Activated CD4-positive, alpha-beta T cell treated with anti-CD3 and anti-CD28 coated beads, Interleukin-2, amount 10 ng/mL, durations not matched to agents 24 days and 14 days (primary cell): ENCODE results near the gene LONP1. TPM values are rescaled to one million over a fixed set of nuclear protein-coding genes. Genes with fewer than 3 reads are reported as not detected.
A peak's percentile ranks its signal among the peaks of the same experiment; 100 is the strongest.

Experiments
- DNase-seq: peaks from one replicate; pipeline ENCODE4 v3.0.0; 2022
- H3K27ac Mint-ChIP-seq: one replicate; pipeline ENCODE4 v1.8.0; 2022; ENCODE audit warnings: mild to moderate bottlenecking, mixed read lengths
- H3K27me3 Mint-ChIP-seq: one replicate; pipeline ENCODE4 v1.8.0; 2022; ENCODE audit warnings: mixed read lengths
- H3K36me3 Mint-ChIP-seq: one replicate; pipeline ENCODE4 v1.8.0; 2022; ENCODE audit warnings: low read depth, mild to moderate bottlenecking, mixed read lengths
- H3K4me1 Mint-ChIP-seq: one replicate; pipeline ENCODE4 v1.8.0; 2021; ENCODE audit warnings: mixed read lengths
- H3K4me3 Mint-ChIP-seq: one replicate; pipeline ENCODE4 v1.8.0; 2022; ENCODE audit warnings: mild to moderate bottlenecking, moderate library complexity, mixed read lengths
- H3K9me3 Mint-ChIP-seq: one replicate; pipeline ENCODE4 v1.8.0; 2021; ENCODE audit warnings: mixed read lengths
- intact Hi-C: fragments of 100-400 bp; cut with micrococcal nuclease; formaldehyde crosslinking; loops from one replicate; pipeline ENCODE4 v1.15.1; 2023
- total RNA-seq: library from RNA; stranded (reverse); gene quantifications from 2 replicates; pipeline ENCODE4 v1.2.3, GENCODE V29; 2022

LONP1 gene
- total RNA-seq, 1 donor from 2014 or later, result 240 TPM

- H3K4me3 Mint-ChIP-seq, result peak overlapping the region; percentile 97
- H3K27ac Mint-ChIP-seq, result peak overlapping the region; percentile 97
- intact Hi-C loops, result no loop called here
- H3K27me3 Mint-ChIP-seq, result no peaks in the 10 kb centered on the region
- H3K9me3 Mint-ChIP-seq, result no peaks in the 10 kb centered on the region
- peaks cover 25% of the 10 kb centered on the region for H3K4me1 Mint-ChIP-seq
- peaks cover 25% of the 10 kb centered on the region for H3K36me3 Mint-ChIP-seq
- peak; percentile 81 for DNase-seq
Measured at GRCh38 chr19:5719274-5719960, 529 bp downstream of the LONP1 start.

- peaks cover 25% of the 10 kb centered on the region for H3K4me1 Mint-ChIP-seq
- no peaks in the 10 kb centered on the region for H3K27me3 Mint-ChIP-seq
- peak overlapping the region; percentile 97 for H3K27ac Mint-ChIP-seq
- DNase-seq, result peak; percentile 85
- intact Hi-C loops, result no loop called here
- H3K36me3 Mint-ChIP-seq, result peaks cover 29% of the 10 kb centered on the region
- peak overlapping the region; percentile 97 for H3K4me3 Mint-ChIP-seq
- H3K9me3 Mint-ChIP-seq, result no peaks in the 10 kb centered on the region
Measured at GRCh38 chr19:5718579-5719273, 1.2 kb downstream of the LONP1 start.

GRCh38 chr19:5718037-5718578 lies 1.8 kb downstream of the LONP1 start:
- Mint-ChIP-seq H3K27me3 (no peaks in the 10 kb centered on the region), H3K9me3 (no peaks in the 10 kb centered on the region), H3K4me3 (peak overlapping the region; percentile 97), H3K27ac (peak overlapping the region; percentile 97), H3K4me1 (peaks cover 25% of the 10 kb centered on the region), H3K36me3 (peaks cover 35% of the 10 kb centered on the region)
- intact Hi-C loops, result no loop called here
- DNase-seq, result peak; percentile 66

- peak overlapping the region; percentile 97 for H3K27ac Mint-ChIP-seq
- intact Hi-C loops, result no loop called here
Measured at GRCh38 chr19:5717215-5717935, 2.6 kb downstream of the LONP1 start.

GRCh38 chr19:5714816-5715215 lies 5.1 kb downstream of the LONP1 start:
- Mint-ChIP-seq H3K9me3 (no peaks in the 10 kb centered on the region), H3K27me3 (no peaks in the 10 kb centered on the region), H3K36me3 (peaks cover 55% of the 10 kb centered on the region), H3K27ac (no peak overlapping the region), H3K4me1 (peaks cover 23% of the 10 kb centered on the region), H3K4me3 (no peak overlapping the region)
- no peak for DNase-seq
- intact Hi-C loops, result no loop called here

More at GRCh38 chr19:5717215-5717935, 2.6 kb downstream of the LONP1 start:
- peak overlapping the region; percentile 97 for H3K4me3 Mint-ChIP-seq
- H3K27me3 Mint-ChIP-seq, result no peaks in the 10 kb centered on the region
- H3K4me1 Mint-ChIP-seq, result peaks cover 25% of the 10 kb centered on the region
- peaks cover 38% of the 10 kb centered on the region for H3K36me3 Mint-ChIP-seq
- no peaks in the 10 kb centered on the region for H3K9me3 Mint-ChIP-seq
- no peak for DNase-seq

GRCh38 chr19:5713228-5713627 lies 6.7 kb downstream of the LONP1 start:
- Mint-ChIP-seq H3K4me3 (no peak overlapping the region), H3K9me3 (no peaks in the 10 kb centered on the region), H3K36me3 (peaks cover 51% of the 10 kb centered on the region), H3K27ac (no peak overlapping the region), H3K4me1 (peaks cover 14% of the 10 kb centered on the region), H3K27me3 (no peaks in the 10 kb centered on the region)
- intact Hi-C loops, result no loop called here
- DNase-seq, result no peak

GRCh38 chr19:5711713-5712161 lies 8.2 kb downstream of the LONP1 start:
- peaks cover 46% of the 10 kb centered on the region for H3K36me3 Mint-ChIP-seq

GRCh38 chr19:5711025-5711424 lies 8.9 kb downstream of the LONP1 start:
- no peak for DNase-seq
- intact Hi-C loops, result no loop called here
- no peak overlapping the region for H3K4me3 Mint-ChIP-seq
- H3K27ac Mint-ChIP-seq, result no peak overlapping the region
- no peaks in the 10 kb centered on the region for H3K27me3 Mint-ChIP-seq
- no peaks in the 10 kb centered on the region for H3K9me3 Mint-ChIP-seq
- peaks cover 3% of the 10 kb centered on the region for H3K4me1 Mint-ChIP-seq
- peaks cover 49% of the 10 kb centered on the region for H3K36me3 Mint-ChIP-seq

More at GRCh38 chr19:5711713-5712161, 8.2 kb downstream of the LONP1 start:
- DNase-seq, result no peak
- intact Hi-C loops, result no loop called here
- Mint-ChIP-seq H3K27me3 (no peaks in the 10 kb centered on the region), H3K27ac (no peak overlapping the region), H3K4me3 (no peak overlapping the region), H3K4me1 (peaks cover 3% of the 10 kb centered on the region), H3K9me3 (no peaks in the 10 kb centered on the region)

- Mint-ChIP-seq H3K9me3 (no peaks in the 10 kb centered on the region), H3K27ac (no peak overlapping the region), H3K27me3 (no peaks in the 10 kb centered on the region), H3K4me3 (no peak overlapping the region), H3K36me3 (peaks cover 48% of the 10 kb centered on the region), H3K4me1 (no peaks in the 10 kb centered on the region)
- DNase-seq, result no peak
- intact Hi-C loops, result no loop called here
Measured at GRCh38 chr19:5707576-5708575, 12.1 kb downstream of the LONP1 start.

GRCh38 chr19:5706876-5707573 lies 12.9 kb downstream of the LONP1 start:
- Mint-ChIP-seq H3K4me1 (no peaks in the 10 kb centered on the region), H3K36me3 (peaks cover 44% of the 10 kb centered on the region), H3K27me3 (no peaks in the 10 kb centered on the region), H3K4me3 (no peak overlapping the region), H3K9me3 (no peaks in the 10 kb centered on the region), H3K27ac (no peak overlapping the region)
- intact Hi-C loops, result no loop called here
- no peak for DNase-seq

- Mint-ChIP-seq H3K27me3 (no peaks in the 10 kb centered on the region), H3K36me3 (peaks cover 44% of the 10 kb centered on the region), H3K27ac (no peak overlapping the region), H3K9me3 (no peaks in the 10 kb centered on the region), H3K4me3 (no peak overlapping the region), H3K4me1 (no peaks in the 10 kb centered on the region)
- DNase-seq, result no peak
- intact Hi-C loops, result no loop called here
Measured at GRCh38 chr19:5705552-5705951, 14.4 kb downstream of the LONP1 start.
